Panc1 (cell line): ENCODE results near the gene CIAO1. TPM values are rescaled to one million over a fixed set of nuclear protein-coding genes. Genes with fewer than 3 reads are reported as not detected.

Experiments
- ATAC-seq: fragments of 200-7000 bp; cut with Tn5 transposase; 2 replicates; pipeline ENCODE4 v1.9.1; 2020; ENCODE audit warnings: mild to moderate bottlenecking, moderate library complexity
- BruUV-seq: library from RNA; stranded (reverse); fragments of 400-500 nt; replicated peaks from 2 replicates; lab custom pipeline; 2021; lab: Mats Ljungman, UMichigan
- CTCF ChIA-PET: fragments of 300-600 bp; sonication (Branson Sonifier 250); formaldehyde crosslinking; loops from one replicate; lab custom pipeline; 2022; ENCODE audit warnings: antibody characterized with exemption; lab: Charles Lee
- POLR2A ChIA-PET: fragments of 300-600 bp; sonication (Branson Sonifier 250); formaldehyde crosslinking; loops from one replicate; lab custom pipeline; 2022; ENCODE audit warnings: antibody characterized with exemption; lab: Charles Lee
- DNase-seq: peaks from one replicate; pipeline ENCODE4 v3.0.0-alpha.2; 2010; ENCODE audit warnings: low read depth, low spot score
- H3K27ac ChIP-seq: 2 replicates; pipeline ENCODE4 v1.5.1; 2011; ENCODE audit warnings: mild to moderate bottlenecking, low read length, inconsistent platforms
- H3K27me3 ChIP-seq: fragments of 200-500 bp; sonication (Bioruptor generic); 2 replicates; pipeline ENCODE4 v1.6.0; 2014; ENCODE audit warnings: low read length, inconsistent platforms; ENCODE audit not compliant: control insufficient read depth, insufficient read depth
- H3K36me3 ChIP-seq: fragments of 200-500 bp; sonication (Bioruptor generic); 2 replicates; pipeline ENCODE4 v1.5.1; 2014; ENCODE audit warnings: inconsistent platforms, mild to moderate bottlenecking, low read length, moderate library complexity; ENCODE audit not compliant: control insufficient read depth, insufficient read depth
- H3K4me1 ChIP-seq: 2 replicates; pipeline ENCODE4 v1.5.1; 2011; ENCODE audit warnings: inconsistent platforms, mild to moderate bottlenecking, low read length, moderate library complexity; ENCODE audit not compliant: control insufficient read depth, insufficient read depth
- H3K4me3 ChIP-seq, 2 experiments: 2 replicates each; pipeline ENCODE4 v1.5.1; 2011 to 2012; ENCODE audit warnings: low read depth in 2 of 2, low read length in 2 of 2, mild to moderate bottlenecking in 2 of 2, inconsistent platforms in 1 of 2, moderate library complexity in 1 of 2
- H3K9me3 ChIP-seq: fragments of 200-500 bp; sonication (Bioruptor generic); 2 replicates; pipeline ENCODE4 v1.5.1; 2014; ENCODE audit warnings: low read depth, mild to moderate bottlenecking, inconsistent platforms, low read length, moderate library complexity; ENCODE audit not compliant: control insufficient read depth, insufficient read depth
- POLR2AphosphoS5 ChIP-seq: IDR thresholded peaks from 2 replicates; pipeline ENCODE4 v1.6.1; 2012; ENCODE audit warnings: mild to moderate bottlenecking, low read depth, low read length, moderate library complexity
- SIN3A ChIP-seq: IDR thresholded peaks from 2 replicates; pipeline ENCODE4 v1.6.1; 2012; ENCODE audit warnings: low read depth, mild to moderate bottlenecking, low read length, moderate library complexity, borderline replicate concordance; ENCODE audit not compliant: insufficient read depth
- TCF7L2 ChIP-seq: IDR thresholded peaks from 2 replicates; pipeline ENCODE4 v1.6.1; 2011; ENCODE audit warnings: mild to moderate bottlenecking, low read depth, low read length, inconsistent platforms
- in situ Hi-C: cut with HindIII; loops from 2 replicates; pipeline ENCODE4 v1.10.0; 2016; ENCODE audit warnings: low sequenced_read_pairs, low pct_unique_long_range_greater_than_20kb
- intact Hi-C: fragments of 100-400 bp; cut with micrococcal nuclease; formaldehyde crosslinking; loops from one replicate; pipeline ENCODE4 v1.10.0; 2022; ENCODE audit not compliant: unreplicated experiment
- total RNA-seq: library from RNA; stranded (reverse); gene quantifications from one replicate; pipeline ENCODE4 v1.2.1, GENCODE V29; 2021; ENCODE audit not compliant: unreplicated experiment
- TF ChIP-seq, protein P1 (sequence below): fragments of 450-650 bp; IDR thresholded peaks from 2 replicates; pipeline ENCODE4 v1.5.1; 2017; ENCODE audit warnings: mild to moderate bottlenecking
- TF ChIP-seq, protein P2 (sequence below), 2 experiments: IDR thresholded peaks; 2 replicates each; pipeline ENCODE4 v1.6.1; 2011 to 2012; ENCODE audit warnings: low read depth in 2 of 2, control low read depth in 1 of 2, low read length in 1 of 2, mild to moderate bottlenecking in 1 of 2, moderate library complexity in 1 of 2; ENCODE audit not compliant: insufficient read depth in 1 of 2

Gene CIAO1
- total RNA-seq, 1 experiment from 2014 or later: 85.5 TPM

DNA sequence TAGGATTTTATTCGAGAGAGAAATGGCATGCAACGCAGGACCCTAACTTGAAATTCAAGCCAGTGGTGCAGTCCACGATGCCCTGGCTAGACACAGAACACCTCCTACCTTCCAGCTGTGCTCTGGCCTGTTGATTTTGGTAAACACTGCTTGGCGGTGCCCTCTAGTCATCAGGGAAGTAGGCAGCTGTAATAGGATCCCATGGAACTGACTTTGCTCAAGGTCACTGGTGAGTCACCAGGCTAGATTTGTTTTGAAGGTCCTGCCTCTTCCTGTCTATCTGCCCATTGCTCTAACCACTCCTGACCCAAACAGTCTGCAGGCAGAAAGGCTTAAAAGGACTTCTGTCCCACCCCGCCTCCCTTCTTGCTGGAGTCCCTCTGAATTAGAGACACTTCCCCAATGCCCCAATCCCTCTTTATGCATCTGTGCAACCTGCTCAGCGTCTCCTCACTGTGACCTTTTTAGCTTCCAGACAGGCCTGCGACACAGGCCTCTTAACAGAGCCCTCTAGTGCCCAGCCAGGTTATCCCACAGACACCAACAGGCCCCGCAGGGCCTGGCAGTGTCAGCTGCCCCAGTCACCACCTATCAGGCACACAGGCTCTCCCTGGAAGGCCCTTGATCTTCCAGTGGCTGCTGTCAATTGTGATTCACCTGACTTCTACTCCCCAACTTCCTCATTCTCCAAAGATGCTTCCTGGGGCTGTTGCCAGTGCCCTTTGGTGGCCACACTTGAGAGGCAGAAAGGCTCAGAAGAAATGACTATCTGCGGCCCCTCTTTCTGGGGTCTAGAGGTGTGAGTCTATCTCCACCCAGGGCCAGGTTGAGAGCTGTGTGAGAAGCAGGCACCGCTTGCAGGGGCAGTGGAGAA lies 5.4 kb upstream of the CIAO1 start:
- peak; percentile 88 for ATAC-seq
- ChIA-PET CTCF (interaction anchor here (0.7 to 0.8 kb wide), 2 partner anchors 26 to 86 kb away, joined by 3 read pairs; no protein-coding TSS in a partner anchor), POLR2A (no interaction called here)
- H3K27ac ChIP-seq: peak overlapping the region; percentile 67
- peak overlapping the region in 1 of 2 experiments; percentile 5; a peak in 1 of 4 replicates for H3K4me3 ChIP-seq
- BruUV-seq: no TSS peak
- H3K27me3 ChIP-seq: no peaks in the 10 kb centered on the region
- no peaks in the 10 kb centered on the region for H3K9me3 ChIP-seq
- TF ChIP-seq TCF7L2 (peak; percentile 48; the same call in 1 of the 2 replicates), POLR2AphosphoS5 (no peak)
- TF ChIP-seq, protein P1, sequence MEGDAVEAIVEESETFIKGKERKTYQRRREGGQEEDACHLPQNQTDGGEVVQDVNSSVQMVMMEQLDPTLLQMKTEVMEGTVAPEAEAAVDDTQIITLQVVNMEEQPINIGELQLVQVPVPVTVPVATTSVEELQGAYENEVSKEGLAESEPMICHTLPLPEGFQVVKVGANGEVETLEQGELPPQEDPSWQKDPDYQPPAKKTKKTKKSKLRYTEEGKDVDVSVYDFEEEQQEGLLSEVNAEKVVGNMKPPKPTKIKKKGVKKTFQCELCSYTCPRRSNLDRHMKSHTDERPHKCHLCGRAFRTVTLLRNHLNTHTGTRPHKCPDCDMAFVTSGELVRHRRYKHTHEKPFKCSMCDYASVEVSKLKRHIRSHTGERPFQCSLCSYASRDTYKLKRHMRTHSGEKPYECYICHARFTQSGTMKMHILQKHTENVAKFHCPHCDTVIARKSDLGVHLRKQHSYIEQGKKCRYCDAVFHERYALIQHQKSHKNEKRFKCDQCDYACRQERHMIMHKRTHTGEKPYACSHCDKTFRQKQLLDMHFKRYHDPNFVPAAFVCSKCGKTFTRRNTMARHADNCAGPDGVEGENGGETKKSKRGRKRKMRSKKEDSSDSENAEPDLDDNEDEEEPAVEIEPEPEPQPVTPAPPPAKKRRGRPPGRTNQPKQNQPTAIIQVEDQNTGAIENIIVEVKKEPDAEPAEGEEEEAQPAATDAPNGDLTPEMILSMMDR: peak; percentile 83
- in situ Hi-C loops: loop anchor here (25.0 kb wide), 1 partner anchor 98 kb away; no protein-coding TSS in a partner anchor
- DNase-seq: peak; percentile 93
- no peaks in the 10 kb centered on the region; the same call in 1 of the 2 replicates for H3K36me3 ChIP-seq
- H3K4me1 ChIP-seq: peaks cover 36% of the 10 kb centered on the region
- intact Hi-C loops: loop anchor here (5.0 kb wide), 1 partner anchor 53 kb away; the partner anchor contains the start of gene STARD7

DNA sequence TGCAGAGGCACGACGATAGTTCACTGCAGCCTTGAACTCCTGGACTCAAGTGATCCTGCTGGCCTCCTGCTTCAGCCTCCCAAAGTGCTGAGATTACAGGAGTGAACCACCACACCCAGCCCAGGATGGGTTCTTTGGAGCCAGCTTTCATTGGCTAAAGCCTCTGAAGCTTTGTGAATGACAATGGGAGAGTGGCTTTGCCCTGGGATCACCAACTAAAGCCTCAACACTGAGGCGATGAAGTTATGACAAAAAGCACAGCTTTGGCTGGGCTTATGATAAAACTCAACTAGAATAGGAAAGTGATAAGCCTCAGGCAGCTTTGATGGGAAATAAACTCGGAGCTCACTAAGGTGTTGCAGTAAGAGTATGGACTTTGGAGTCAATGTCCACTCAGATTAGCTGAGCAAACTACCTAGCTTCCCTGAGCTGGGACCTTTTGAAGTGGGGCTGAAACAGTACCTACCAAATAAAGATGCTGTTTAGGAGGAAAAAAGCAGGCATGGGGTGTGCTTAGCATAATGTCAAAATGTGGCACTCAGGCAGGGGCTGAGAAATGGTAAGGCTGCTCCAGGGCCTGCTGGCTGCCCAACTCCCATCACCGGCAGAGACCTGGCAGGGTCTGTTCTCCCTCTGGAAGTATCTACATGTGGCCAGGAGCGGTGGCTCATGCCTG lies 4.6 kb upstream of the CIAO1 start:
- H3K4me3 ChIP-seq: no peak overlapping the region
- ChIA-PET POLR2A (interaction anchor here (0.7 kb wide), 1 partner anchor 225 kb away, joined by 14 read pairs; no protein-coding TSS in a partner anchor), CTCF (interaction anchor here (0.7 kb wide), 1 partner anchor 27 kb away, joined by 3 read pairs; no protein-coding TSS in a partner anchor)
- H3K36me3 ChIP-seq: no peaks in the 10 kb centered on the region; the same call in 1 of the 2 replicates
- TF ChIP-seq TCF7L2 (no peak), SIN3A (no peak), POLR2AphosphoS5 (no peak)
- TF ChIP-seq, protein P1: no peak
- TF ChIP-seq, protein P2, sequence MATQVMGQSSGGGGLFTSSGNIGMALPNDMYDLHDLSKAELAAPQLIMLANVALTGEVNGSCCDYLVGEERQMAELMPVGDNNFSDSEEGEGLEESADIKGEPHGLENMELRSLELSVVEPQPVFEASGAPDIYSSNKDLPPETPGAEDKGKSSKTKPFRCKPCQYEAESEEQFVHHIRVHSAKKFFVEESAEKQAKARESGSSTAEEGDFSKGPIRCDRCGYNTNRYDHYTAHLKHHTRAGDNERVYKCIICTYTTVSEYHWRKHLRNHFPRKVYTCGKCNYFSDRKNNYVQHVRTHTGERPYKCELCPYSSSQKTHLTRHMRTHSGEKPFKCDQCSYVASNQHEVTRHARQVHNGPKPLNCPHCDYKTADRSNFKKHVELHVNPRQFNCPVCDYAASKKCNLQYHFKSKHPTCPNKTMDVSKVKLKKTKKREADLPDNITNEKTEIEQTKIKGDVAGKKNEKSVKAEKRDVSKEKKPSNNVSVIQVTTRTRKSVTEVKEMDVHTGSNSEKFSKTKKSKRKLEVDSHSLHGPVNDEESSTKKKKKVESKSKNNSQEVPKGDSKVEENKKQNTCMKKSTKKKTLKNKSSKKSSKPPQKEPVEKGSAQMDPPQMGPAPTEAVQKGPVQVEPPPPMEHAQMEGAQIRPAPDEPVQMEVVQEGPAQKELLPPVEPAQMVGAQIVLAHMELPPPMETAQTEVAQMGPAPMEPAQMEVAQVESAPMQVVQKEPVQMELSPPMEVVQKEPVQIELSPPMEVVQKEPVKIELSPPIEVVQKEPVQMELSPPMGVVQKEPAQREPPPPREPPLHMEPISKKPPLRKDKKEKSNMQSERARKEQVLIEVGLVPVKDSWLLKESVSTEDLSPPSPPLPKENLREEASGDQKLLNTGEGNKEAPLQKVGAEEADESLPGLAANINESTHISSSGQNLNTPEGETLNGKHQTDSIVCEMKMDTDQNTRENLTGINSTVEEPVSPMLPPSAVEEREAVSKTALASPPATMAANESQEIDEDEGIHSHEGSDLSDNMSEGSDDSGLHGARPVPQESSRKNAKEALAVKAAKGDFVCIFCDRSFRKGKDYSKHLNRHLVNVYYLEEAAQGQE (IDR thresholded peaks at IDR 0.05; ENCODE audit: insufficient read depth in 1 of 2, low read depth in 2 of 2, low read length in 1 of 2): no peak
- peaks cover 36% of the 10 kb centered on the region for H3K4me1 ChIP-seq
- intact Hi-C loops: loop anchor here (5.0 kb wide), 1 partner anchor 54 kb away; the partner anchor contains the start of gene STARD7
- in situ Hi-C loops: loop anchor here (25.0 kb wide), 1 partner anchor 99 kb away; no protein-coding TSS in a partner anchor
- no peaks in the 10 kb centered on the region for H3K9me3 ChIP-seq
- H3K27ac ChIP-seq: peak overlapping the region; percentile 36; the same call in 1 of the 2 replicates
- DNase-seq (no peak), ATAC-seq (no peak)
- BruUV-seq: no TSS peak
- no peaks in the 10 kb centered on the region for H3K27me3 ChIP-seq
